Fibroblast of lung (primary cell): ENCODE measurements around the gene SORCS2. TPM values are rescaled to one million over a fixed set of nuclear protein-coding genes. Genes with fewer than 3 reads are reported as not detected.

Experiments
- DNase-seq, 2 donors: peaks; one replicate each; pipeline versions ENCODE4 v3.0.0 to v3.0.0-alpha.2; 2010; ENCODE audit warnings: low read depth in 2 of 2
- H2AFZ ChIP-seq: 2 replicates; pipeline ENCODE4 v1.5.1; 2012; ENCODE audit warnings: low read length, control low read depth, inconsistent platforms
- H3K27ac ChIP-seq: 2 replicates; pipeline ENCODE4 v1.5.1; 2011; ENCODE audit warnings: low read length, control low read depth; ENCODE audit not compliant: insufficient read depth
- H3K27me3 ChIP-seq: 2 replicates; pipeline ENCODE4 v1.5.1; 2011; ENCODE audit warnings: mild to moderate bottlenecking, low read length; ENCODE audit not compliant: control insufficient read depth, insufficient read depth
- H3K36me3 ChIP-seq: 2 replicates; pipeline ENCODE4 v1.5.1; 2011; ENCODE audit warnings: low read length; ENCODE audit not compliant: control insufficient read depth, insufficient read depth
- H3K4me1 ChIP-seq: 2 replicates; pipeline ENCODE4 v1.5.1; 2011; ENCODE audit warnings: low read length; ENCODE audit not compliant: control insufficient read depth, insufficient read depth; ENCODE audit errors: extremely low read depth
- H3K4me2 ChIP-seq: 2 replicates; pipeline ENCODE4 v1.5.1; 2011; ENCODE audit warnings: low read length, control low read depth; ENCODE audit not compliant: insufficient read depth; ENCODE audit errors: extremely low read depth
- H3K4me3 ChIP-seq, 4 experiments: fragments of 200-600 bp in 1 of 4; sonication (generic) in 1 of 4; replicated peaks in 1 of 4; 2 replicates each; pipeline ENCODE4 v1.5.1; 2011 to 2016; ENCODE audit warnings: low read length in 4 of 4, low read depth in 3 of 4, mild to moderate bottlenecking in 3 of 4, control low read depth in 2 of 4, inconsistent platforms in 1 of 4, mixed read lengths in 1 of 4; ENCODE audit not compliant: insufficient read depth in 1 of 4; ENCODE audit errors: control extremely low read depth in 1 of 4
- H3K79me2 ChIP-seq: 2 replicates; pipeline ENCODE4 v1.5.1; 2012; ENCODE audit warnings: mild to moderate bottlenecking, low read length, inconsistent platforms; ENCODE audit not compliant: control insufficient read depth, insufficient read depth
- H3K9ac ChIP-seq: 2 replicates; pipeline ENCODE4 v1.5.1; 2011; ENCODE audit warnings: mild to moderate bottlenecking, low read length, control low read depth; ENCODE audit not compliant: insufficient read depth
- H3K9me3 ChIP-seq: 2 replicates; pipeline ENCODE4 v1.5.1; 2012; ENCODE audit warnings: low read depth, low read length; ENCODE audit not compliant: control insufficient read depth, insufficient read depth
- H4K20me1 ChIP-seq: 2 replicates; pipeline ENCODE4 v1.5.1; 2011; ENCODE audit warnings: low read length; ENCODE audit not compliant: control insufficient read depth, insufficient read depth; ENCODE audit errors: extremely low read depth
- CTCF ChIP-seq, 2 donors: IDR thresholded peaks in 1 of 2; conservative IDR thresholded peaks in 1 of 2; 1 replicate in 1 of 2; 2 replicates in 1 of 2; pipeline ENCODE4 v1.5.1; 2011 to 2012; ENCODE audit warnings: low read length in 2 of 2, control low read depth in 1 of 2, inconsistent platforms in 1 of 2, low read depth in 1 of 2, mild to moderate bottlenecking in 1 of 2
- EZH2 ChIP-seq: IDR thresholded peaks from 2 replicates; pipeline ENCODE4 v1.5.1; 2012; ENCODE audit warnings: low read length, control low read depth, mild to moderate bottlenecking; ENCODE audit errors: missing control alignments
- polyA plus RNA-seq, 2 donors: library from polyadenylated mRNA; depleted of rRNA in 1 of 2; stranded (reverse) in 1 of 2; unstranded in 1 of 2; fragments of >200 nt; gene quantifications; 2 replicates each; pipeline ENCODE4 v1.2.1, GENCODE V29; 2011 to 2012; ENCODE audit warnings: missing spikeins in 1 of 2
- total RNA-seq: library from RNA; depleted of rRNA; stranded (reverse); fragments of >200 nt; gene quantifications from 2 replicates; pipeline ENCODE4 v1.2.1, GENCODE V29; 2014

Gene SORCS2
- total and polyA plus RNA-seq, 2 donors (not counting 1 experiment from before 2014, with no cell fraction given), result 0.17 to 0.41 TPM

- no peak for DNase-seq
- Histone ChIP-seq H3K36me3 (no peaks in the 10 kb centered on the region), H3K27me3 (no peaks in the 10 kb centered on the region), H3K9ac (no peak overlapping the region), H2AFZ (no peak overlapping the region), H3K4me1 (no peaks in the 10 kb centered on the region), H4K20me1 (no peaks in the 10 kb centered on the region), H3K4me2 (no peak overlapping the region), H3K9me3 (no peaks in the 10 kb centered on the region), H3K4me3 (no peak overlapping the region), H3K79me2 (no peaks in the 10 kb centered on the region), H3K27ac (no peak overlapping the region)
- TF ChIP-seq EZH2 (no peak), CTCF (conservative IDR thresholded peaks at IDR 0.05 in 1 of 2, IDR thresholded peaks at IDR 0.05 in 1 of 2; ENCODE audit: low read depth in 1 of 2, low read length in 2 of 2) (no peak)
Observed at GRCh38 chr4:7677799-7678301, 485.5 kb downstream of the SORCS2 start.

GRCh38 chr4:7678318-7678852 is 486.0 kb downstream of the SORCS2 start:
- no peak for DNase-seq
- TF ChIP-seq EZH2, result no peak
- TF ChIP-seq CTCF (conservative IDR thresholded peaks at IDR 0.05 in 1 of 2, IDR thresholded peaks at IDR 0.05 in 1 of 2; ENCODE audit: low read depth in 1 of 2, low read length in 2 of 2), result no peak
- no peaks in the 10 kb centered on the region for H4K20me1 ChIP-seq
- H3K4me2 ChIP-seq, result no peak overlapping the region
- no peak overlapping the region for H3K4me3 ChIP-seq
- H2AFZ ChIP-seq, result no peak overlapping the region
- no peaks in the 10 kb centered on the region for H3K9me3 ChIP-seq
- no peaks in the 10 kb centered on the region for H3K36me3 ChIP-seq
- no peak overlapping the region for H3K27ac ChIP-seq
- H3K9ac ChIP-seq, result no peak overlapping the region
- H3K79me2 ChIP-seq, result no peaks in the 10 kb centered on the region
- no peaks in the 10 kb centered on the region for H3K4me1 ChIP-seq
- no peaks in the 10 kb centered on the region for H3K27me3 ChIP-seq

- TF ChIP-seq CTCF (conservative IDR thresholded peaks at IDR 0.05 in 1 of 2, IDR thresholded peaks at IDR 0.05 in 1 of 2; ENCODE audit: low read depth in 1 of 2, low read length in 2 of 2) (no peak), EZH2 (no peak)
- Histone ChIP-seq H3K27ac (no peak overlapping the region), H3K36me3 (no peaks in the 10 kb centered on the region), H3K4me3 (no peak overlapping the region), H3K27me3 (no peaks in the 10 kb centered on the region), H4K20me1 (no peaks in the 10 kb centered on the region), H3K4me2 (no peak overlapping the region), H2AFZ (no peak overlapping the region), H3K9ac (no peak overlapping the region), H3K9me3 (no peaks in the 10 kb centered on the region), H3K4me1 (no peaks in the 10 kb centered on the region), H3K79me2 (no peaks in the 10 kb centered on the region)
- DNase-seq, result no peak
Observed at GRCh38 chr4:7679406-7680040, 487.2 kb downstream of the SORCS2 start.
